ENCODE results near the gene NUAK2. TPM values are rescaled to one million over a fixed set of nuclear protein-coding genes. Genes with fewer than 3 reads are reported as not detected.

NUAK2 gene
- total RNA-seq, 1 donor from 2014 or later = 4.7 TPM

DNA sequence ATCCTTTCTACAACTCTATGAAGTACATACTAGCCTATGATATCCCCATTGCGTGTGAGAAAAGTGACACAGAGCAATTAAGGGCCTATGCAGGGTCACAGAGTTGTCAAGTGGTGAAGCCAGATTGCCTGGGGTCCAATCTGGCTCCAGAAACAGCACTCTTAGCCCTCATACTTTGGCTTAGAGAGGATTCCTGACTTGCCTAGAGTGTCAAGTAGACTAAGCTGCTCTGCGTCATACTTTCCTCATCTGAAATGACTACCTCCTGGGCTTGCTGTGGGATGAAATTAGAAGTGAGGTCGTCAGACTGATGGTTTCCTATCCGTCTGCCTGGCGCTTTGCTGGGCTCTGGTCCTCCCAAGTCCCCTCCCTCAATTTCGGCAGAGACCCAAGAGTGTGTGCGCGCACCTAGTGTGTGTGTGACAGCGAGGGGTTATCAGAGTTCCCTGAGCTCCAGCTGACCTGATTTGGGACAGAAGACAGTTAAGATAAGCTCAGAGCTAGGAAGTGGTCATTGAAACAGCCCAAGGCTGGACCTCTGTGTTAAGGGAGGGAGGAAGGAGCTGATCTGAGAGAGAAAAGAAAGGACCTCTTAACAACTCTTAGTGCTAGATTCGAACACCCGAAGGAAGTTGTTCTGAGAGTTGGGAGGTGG lies 5.4 kb upstream of the NUAK2 start:
- DNase-seq (ENCODE audit: low spot score) = no peak
- intact Hi-C loops (cut with DNase I) = no loop called here
- ATAC-seq = no peak

DNA sequence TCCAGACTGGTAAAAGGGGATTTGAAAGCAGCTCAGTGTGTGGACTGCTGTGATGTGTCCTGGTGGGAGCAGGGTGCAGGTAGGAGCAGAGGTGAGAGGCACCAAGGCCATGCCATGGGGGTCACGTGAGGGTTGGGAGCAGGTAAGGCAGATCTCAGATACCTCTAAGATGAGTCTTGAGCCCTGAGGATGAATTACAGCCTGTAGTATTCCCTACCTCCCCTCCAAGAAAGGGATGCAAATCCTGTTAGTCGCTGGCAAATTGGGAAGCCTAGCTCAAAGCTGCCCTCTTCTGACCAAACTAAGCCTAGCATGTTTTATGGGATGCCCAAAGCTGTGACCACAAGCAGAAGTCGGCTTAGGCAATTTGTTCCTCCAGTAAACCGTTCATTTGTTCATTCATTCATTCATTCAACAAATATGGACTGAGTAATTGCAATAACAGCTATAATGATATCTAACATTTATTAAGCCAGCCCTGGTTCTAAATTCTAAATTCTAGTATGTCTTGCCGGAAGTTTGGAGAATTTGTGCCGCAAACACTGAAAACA lies 3.9 kb upstream of the NUAK2 start:
- no peak for DNase-seq (ENCODE audit: low spot score)
- intact Hi-C loops (cut with DNase I) = loop anchor here (2.0 kb wide), 1 partner anchor 53 kb away; no protein-coding TSS in a partner anchor
- peak; percentile 59 for ATAC-seq

DNA sequence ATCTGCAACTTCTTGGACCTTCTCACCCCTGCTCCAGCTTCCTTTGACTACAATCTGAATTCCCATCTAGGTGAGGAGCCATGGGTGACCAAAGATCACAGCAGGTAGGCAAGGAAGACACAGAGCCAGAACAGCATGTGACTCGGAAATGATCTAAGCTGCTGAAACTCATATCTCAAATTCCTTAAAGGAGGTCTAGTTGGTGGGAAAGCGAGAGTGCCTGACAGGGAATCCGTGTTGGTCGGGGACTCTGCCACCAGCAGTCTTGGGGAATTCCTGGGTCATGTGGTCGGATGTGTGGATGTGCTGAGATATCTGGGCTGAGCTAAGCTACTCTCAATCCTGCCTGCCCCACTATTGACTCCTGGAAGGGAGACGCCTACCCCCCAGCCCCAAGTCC lies 3.2 kb upstream of the NUAK2 start:
- intact Hi-C loops (cut with DNase I) = loop anchor here (2.0 kb wide), 1 partner anchor 52 kb away; no protein-coding TSS in a partner anchor

DNA sequence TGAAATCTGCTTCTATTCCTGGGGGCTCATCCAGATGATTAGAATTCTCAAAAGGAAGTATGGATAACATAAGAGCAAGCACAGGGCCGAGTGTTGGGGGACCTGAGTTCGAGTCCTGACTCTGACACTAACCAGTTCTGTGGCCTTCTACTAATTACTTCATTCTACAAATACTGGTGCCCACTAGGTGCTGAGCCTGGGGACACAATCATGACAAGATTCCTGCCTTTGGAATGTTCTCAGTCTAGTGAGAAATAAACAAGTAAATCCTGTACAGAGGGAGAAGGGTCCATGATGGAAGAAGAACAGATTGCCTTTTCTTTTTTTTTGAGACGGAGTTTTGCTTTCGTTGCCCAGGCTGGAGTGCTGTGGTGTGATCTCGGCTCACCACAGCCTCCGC lies 2.2 kb upstream of the NUAK2 start:
- no peak for ATAC-seq
- intact Hi-C loops (cut with DNase I) = loop anchor here (2.0 kb wide), 1 partner anchor 51 kb away; no protein-coding TSS in a partner anchor
- DNase-seq (ENCODE audit: low spot score) = no peak

More for the DNA sequence above, 3.2 kb upstream of the NUAK2 start:
- ATAC-seq (no peak), DNase-seq (ENCODE audit: low spot score) (no peak)

DNA sequence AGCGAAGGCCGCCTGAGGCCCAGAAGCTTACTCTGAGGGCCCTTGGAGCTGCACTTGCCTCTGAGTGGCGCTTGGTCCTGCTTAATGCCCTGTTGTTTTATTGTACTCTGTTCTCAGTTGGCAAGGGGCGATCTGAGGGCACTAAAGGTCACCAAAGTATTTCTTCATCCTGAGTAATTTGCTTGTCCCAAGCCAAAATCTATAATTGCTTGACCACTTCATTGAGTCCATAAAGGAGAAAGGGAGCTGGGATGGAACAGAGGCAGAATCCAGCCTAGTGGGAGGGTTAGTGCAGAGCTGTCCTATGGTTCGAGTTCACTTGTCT lies 376 bp upstream of the NUAK2 start:
- intact Hi-C loops (cut with DNase I) = no loop called here
- no peak for DNase-seq (ENCODE audit: low spot score)
- ATAC-seq = peak; percentile 38

DNA sequence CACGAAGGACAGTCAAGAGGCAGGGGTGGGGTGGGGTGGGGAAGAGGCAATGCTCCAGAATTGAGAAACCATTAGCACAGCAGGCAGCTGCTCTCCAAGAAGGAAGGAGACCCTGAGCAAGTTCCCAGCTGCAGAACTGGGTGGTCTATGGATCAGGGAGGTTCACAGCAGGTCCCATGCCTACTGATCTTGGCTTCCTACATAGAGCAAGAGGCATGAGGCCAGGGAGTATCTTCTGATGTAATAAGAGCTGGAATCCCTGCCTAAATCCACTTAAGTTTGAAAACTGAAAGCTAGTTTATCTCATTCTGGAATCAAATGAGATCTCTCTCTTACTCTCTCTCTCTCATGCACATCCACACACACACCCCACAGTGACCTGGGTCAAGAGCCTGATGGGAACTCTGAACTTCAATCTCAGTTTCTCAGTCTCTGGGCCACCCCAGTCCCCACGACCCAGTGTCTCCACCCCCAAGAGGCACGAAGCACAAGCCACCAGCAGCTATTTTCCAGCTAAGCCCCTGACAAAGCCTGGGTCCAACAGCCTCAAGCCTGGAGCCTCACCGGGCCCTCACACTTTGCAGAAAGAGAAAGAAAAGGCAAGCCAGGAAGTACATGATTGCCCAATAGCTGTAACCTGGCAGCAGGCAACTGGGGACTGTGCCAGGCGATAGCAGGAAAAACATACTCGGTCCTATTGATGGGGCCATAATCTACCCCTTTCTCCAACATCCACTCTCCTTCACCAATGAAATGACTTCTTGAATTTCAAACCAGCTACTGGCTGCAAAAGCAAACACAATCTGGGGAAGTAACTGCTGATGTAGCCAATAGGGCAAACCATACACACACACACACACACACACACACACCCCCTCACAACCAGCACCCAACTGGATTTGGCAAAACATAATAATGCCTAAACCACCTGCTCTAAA lies 2.2 kb downstream of the NUAK2 start:
- ATAC-seq = peak; percentile 64
- no peak for DNase-seq (ENCODE audit: low spot score)
- intact Hi-C loops (cut with DNase I) = no loop called here

DNA sequence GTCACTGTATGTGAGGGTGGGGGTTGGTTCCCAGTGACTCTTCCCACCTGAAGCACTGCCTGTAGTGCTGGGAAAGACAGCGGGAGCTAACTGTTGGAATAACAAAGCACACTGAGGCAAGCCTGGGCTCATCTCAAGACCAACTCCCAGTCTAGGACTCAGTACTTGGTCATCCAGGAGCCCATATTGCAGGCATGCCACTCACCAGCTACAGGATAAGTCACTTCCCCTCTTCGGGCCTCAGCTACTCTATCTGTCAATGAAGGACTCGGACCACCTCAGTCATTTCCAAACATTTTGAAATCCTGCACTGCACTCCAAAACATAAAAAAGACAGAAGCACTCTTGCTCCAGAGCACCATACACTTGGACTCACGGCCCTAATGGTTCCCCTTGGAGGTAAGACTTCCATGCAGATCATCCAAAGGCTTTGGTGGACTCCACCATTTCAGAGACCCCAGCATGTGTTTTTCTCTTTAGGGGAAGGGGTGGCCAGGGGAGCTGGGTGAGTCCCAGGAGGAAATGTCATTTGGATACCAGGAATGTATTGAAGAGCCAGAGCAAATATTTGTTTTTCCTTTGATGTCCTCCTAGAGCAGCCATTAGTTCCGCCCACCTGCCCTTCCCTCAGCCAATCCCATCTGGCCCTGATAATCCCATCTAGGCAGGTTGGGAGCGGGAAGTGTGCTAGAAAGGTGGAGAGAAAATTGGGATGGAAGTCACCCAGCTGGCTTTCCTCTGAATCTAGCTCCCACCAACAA lies 3.1 kb downstream of the NUAK2 start:
- no peak for DNase-seq (ENCODE audit: low spot score)
- intact Hi-C loops (cut with DNase I) = no loop called here
- ATAC-seq = no peak

DNA sequence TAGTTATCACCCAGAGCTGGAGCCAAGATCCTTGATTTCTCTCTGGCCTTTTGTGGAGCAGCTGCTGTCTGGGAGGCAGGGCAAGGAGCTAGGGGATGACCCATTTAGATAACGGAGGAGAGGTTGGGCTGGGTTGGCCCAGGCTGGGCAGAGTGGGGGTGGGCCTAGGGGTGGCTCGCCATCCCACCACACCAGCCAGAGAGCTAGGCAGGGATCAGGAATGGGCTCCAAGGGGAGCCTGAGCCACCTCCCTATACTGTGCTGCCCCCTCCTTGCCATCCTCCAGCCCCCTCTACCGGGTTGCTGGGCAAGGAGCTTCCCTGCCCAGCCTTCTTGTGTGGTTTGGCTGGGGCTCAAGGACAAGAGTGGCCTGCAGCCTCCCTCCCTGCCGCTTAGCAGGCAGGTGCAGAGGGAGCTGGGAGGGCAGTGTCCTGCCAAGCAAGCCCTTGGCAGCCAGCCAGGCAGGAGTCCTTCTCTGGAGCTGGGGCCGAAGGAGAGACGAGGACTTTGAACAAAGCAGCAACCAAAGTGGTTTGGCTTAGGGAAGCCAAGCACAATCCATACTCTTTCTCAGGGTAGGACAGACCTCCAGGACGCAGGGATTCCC lies 4.1 kb downstream of the NUAK2 start:
- DNase-seq (ENCODE audit: low spot score) = peak; percentile 71
- intact Hi-C loops (cut with DNase I) = no loop called here
- no peak for ATAC-seq

DNA sequence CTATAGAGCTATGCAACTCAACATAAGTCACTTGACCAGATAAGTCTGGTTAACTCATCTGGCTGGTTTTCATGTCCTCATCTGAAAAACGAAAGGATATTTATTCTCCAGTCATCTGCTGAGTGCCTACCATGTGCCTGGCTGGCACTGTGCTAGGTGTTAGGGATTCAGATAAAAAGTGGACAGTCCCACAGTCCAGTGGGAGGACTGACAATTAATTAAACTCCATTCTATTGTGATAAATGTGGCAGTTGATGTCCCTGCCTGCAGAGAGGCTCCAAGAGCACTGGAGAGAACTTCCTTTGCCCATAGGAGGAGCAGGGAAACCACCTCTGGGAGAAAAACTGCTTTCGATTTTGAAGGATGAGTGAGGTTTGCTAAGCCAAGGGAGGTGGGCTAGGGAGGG lies 5.4 kb downstream of the NUAK2 start:
- intact Hi-C loops (cut with DNase I) = no loop called here
- DNase-seq (ENCODE audit: low spot score) (no peak), ATAC-seq (no peak)

DNA sequence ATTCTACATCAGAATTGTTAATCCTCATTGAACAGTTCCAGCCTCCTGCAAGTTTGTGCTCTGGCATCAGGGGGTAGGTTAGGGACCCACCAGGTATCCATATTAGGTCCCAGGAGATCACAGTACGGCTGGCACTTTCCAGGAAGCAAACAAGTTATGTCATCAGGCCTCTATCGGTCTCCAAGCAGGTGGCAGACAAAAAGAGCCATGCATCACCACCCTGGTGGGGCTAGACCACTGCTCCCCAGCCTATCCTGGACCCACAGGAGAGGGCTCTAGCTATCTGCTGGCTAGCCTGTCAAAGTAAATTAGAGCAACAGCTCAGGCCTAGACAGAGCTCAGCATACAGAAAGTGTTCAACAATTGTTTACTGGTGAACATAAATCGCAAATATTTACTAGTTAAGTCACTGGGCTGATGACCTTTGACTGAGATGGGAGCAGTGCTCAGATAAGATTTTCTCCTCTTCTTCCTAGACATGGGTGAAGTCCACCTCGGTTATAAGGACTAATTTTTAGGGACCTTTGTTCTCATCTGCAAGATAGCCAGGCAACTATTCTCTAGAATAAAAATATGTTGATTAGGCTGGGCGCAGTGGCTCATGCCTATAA lies 6.4 kb downstream of the NUAK2 start:
- no peak for ATAC-seq

DNA sequence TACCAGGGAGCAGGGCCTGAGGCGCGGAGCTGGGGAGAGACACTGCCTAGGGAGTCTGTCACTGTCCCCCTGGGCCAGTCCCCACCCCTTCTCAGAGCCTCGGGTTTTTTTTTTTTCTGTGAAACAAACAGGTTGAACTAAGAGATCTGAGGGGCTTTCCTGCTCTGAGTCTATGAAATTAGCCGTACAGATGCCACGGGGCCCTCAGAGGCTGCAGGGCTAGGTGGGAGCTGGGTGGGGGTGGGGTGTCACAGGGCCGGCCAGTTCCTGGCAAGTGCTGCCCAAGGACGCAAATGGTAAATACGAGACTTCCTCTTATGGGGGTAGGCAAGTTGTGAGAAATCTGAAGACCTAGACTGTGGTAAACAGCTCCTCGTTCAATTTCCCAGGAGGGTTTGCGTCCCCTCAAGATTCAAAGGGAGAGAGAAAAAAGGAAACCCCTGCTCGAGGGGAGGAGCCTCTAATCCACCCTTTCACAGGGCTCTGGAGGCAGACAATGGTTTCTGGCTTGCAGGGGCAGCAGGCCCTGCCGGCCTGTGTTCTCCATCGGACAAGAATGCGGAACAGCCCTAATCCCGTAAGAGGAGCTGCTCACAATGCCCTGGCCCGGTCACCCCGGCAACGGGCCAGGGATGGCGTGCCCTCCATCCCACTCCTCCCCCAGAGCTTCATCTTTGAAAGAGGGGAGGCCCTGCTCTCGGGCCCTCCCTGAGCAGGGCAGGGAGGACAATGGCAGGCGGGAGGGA lies 7.8 kb downstream of the NUAK2 start:
- ATAC-seq (peak; percentile 83), DNase-seq (ENCODE audit: low spot score) (peak; percentile 72)
- intact Hi-C loops (cut with DNase I) = no loop called here

More for the DNA sequence above, 6.4 kb downstream of the NUAK2 start:
- no peak for DNase-seq (ENCODE audit: low spot score)
- intact Hi-C loops (cut with DNase I) = no loop called here

DNA sequence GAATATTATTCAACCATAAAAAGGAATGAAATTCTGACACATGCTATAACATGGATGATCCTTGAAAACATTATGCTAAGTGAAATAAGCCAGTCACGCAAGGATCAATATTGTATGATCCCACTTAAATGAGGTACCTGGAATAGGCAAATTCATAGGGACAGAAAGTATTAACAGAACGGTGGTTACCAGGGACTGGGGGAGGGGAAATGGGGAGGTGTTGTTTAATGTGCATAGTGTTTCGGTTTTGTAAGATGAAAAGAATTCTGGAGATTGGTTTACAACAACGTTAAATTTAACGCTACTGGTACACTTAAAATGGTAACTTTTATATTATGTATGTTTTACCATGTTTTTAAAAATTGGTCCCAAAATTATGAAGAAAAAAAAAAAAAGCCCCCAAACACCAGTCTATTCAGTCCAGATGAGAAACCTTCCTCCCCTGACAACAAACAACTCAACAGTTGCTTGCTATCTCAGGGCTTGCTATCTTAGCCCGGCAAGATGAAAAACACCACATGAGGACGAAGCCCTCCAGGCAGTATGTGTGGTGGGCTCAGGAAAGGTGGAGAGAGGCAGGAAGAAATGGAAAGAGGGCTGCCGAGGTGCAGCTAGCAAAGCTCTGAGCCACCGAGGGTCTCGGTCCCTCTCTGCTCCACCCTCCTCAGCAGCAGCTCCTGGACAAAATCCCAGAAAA lies 8.5 kb downstream of the NUAK2 start:
- intact Hi-C loops (cut with DNase I) = no loop called here
- ATAC-seq (no peak), DNase-seq (ENCODE audit: low spot score) (no peak)

DNA sequence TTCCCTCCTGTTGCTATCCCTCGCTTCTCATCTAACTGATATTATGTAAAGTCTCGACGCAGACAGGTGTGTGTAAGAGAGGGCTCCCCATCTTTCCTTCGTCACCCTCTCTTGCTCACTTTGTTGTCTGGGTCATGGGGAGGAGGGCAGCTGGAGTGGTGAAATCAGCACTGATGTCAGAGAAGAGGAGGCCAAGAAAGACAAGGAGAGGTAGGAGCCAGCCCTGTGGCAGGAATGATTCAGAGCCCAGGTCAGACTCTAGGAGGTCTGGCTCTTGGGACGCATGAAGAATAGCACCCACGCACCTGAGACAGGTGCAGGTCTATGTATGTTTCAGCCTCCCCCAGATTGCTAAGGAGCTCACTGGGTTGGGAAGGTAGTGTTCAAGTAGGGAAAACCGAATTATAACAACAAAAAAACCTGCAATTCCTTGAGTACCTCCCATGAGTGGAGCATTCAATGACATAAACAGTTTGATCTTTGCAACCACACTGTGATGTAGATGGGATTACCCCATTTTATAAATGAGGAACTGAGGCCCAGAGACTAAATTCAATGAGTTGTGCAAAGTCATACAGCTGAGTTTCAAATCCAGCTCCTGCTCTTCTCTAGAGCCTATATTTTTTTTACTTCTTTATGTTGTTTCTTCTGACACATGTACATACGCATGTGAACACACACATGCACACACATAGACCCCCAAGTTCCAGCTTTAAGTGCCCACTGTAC lies 10.4 kb downstream of the NUAK2 start:
- DNase-seq (ENCODE audit: low spot score) (no peak), ATAC-seq (no peak)
- intact Hi-C loops (cut with DNase I) = no loop called here

DNA sequence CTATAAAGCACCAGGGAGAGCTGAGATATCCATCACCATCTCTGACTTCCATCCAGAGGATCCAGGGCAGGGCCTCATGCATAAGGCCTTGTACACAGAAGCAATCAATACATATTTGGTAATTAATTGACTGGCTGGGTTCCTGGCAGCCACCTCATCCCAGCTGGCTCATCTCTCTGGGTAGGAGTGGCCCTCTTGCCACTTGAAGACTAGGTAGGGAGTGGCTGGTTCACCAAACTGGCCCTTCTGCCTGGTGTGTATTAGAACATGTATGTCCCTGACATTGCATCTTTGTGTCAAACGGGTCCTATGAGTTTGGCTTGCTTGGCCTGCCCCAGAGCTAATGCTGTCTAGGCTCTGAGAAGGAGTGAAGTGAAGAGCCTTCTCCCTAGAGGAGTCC lies 11.8 kb downstream of the NUAK2 start:
- intact Hi-C loops (cut with DNase I) = no loop called here
- no peak for DNase-seq (ENCODE audit: low spot score)
- no peak for ATAC-seq

DNA sequence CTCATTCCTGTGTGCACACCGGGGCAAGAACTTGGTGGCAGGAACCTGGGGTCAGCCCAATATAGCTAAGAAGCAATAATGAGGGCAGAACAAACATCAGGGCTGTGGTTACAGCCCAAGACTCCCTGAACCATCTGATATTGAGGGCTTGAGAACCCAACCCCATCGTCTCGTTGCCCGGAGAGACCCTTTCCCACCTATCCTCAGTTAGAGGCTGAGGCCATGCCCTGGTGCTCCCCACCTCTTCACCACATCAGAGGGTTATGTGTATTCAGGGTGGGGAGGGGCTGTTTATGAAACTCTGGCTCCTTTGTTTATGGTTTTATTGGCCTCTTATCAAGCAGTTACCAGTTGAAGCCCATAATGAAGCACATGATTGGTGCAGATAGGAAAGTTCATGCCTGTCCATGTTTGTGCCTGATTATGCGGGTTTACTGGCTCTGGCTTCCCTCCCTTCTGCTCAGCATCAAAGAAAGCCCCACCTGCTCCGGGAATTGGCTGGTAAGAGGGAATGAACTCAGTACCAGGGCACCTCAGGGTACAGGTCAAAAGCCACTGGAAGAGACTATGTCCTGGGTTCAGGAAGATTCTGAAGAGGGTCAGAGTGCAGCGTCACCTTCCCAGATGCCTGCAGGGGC lies 14.5 kb downstream of the NUAK2 start:
- intact Hi-C loops (cut with DNase I) = no loop called here
- ATAC-seq = no peak
- no peak for DNase-seq (ENCODE audit: low spot score)

DNA sequence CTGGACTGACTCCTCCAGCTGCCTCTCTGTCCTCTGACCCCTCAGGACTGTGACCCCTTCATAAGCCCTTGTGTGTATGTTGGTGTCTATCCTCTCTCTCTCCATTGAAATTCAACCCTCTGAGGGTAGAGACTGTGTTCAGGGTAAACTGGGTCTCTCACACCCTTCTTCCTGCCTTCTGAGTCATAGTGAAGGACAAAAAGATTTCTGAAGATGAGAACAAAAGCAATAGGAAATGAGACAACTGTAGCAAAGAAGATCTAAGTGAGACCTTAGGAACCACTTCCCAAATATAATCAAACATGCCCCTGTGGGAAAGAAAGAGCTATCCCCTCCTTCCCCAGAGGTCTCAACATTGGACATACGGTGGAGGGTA lies 16.9 kb downstream of the NUAK2 start:
- intact Hi-C loops (cut with DNase I) = no loop called here
- no peak for DNase-seq (ENCODE audit: low spot score)
- ATAC-seq = no peak

All from sciatic nerve (tissue), 2 donors.